Nucleus accumbens (tissue), 56 donors: ENCODE measurements around the gene DEDD2.
A peak's percentile ranks its signal among the peaks of the same experiment; 100 is the strongest.

Experiments
- DNase-seq, 56 donors: peaks; one replicate each; lab custom pipeline; 2025; lab: John Stamatoyannopoulos, UW

The DEDD2 gene

GRCh38 chr19:42249149-42249750 lies 31.8 kb upstream of the DEDD2 start:
- peak in 1 of 56 donors; percentile 28 for DNase-seq

DNA sequence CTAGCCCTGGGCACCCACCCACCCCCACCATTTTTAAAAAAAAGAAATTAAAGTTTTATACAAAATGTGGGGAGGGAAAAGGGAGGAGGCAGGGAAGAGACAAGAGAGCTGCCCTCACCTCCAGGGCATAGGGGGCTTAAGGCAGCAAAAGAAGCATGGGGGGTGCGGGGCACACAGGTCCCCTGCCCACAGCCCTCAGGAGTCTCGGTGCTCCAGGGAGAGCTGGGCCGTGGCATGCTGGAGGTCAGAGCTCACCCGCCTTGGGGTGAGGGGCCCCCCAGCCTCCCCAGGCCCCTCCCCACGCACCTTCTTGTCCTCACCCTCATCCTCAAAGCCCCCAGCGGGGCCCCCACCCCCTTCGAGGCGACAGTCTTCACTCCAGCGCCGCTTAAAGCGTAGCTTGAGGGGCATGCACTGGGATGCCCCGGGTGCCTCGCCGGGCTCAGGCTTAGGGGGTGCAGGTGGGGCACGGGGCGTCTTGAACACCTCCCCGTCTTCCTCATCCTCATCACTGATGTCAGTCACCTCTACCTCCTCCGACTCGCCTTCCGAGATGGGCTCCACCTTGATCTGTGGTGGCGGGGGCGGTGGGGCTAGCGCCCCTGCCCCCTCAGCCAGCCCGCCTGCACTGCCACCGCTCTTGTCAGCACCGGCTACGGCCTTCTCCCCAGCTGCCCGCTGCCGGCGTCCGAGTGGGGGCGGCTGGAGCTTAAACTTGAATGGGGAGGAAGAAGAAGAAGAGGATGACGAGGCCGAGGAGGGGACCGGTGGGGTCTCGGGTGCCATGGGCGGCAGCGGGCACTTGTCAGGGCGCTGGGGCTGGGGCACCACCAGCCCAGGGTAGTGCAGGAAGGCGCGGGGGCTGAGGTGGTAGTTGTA lies 31.0 kb upstream of the DEDD2 start:
- no peak for DNase-seq

GRCh38 chr19:42247640-42248199 lies 30.2 kb upstream of the DEDD2 start:
- DNase-seq = no peak

DNA sequence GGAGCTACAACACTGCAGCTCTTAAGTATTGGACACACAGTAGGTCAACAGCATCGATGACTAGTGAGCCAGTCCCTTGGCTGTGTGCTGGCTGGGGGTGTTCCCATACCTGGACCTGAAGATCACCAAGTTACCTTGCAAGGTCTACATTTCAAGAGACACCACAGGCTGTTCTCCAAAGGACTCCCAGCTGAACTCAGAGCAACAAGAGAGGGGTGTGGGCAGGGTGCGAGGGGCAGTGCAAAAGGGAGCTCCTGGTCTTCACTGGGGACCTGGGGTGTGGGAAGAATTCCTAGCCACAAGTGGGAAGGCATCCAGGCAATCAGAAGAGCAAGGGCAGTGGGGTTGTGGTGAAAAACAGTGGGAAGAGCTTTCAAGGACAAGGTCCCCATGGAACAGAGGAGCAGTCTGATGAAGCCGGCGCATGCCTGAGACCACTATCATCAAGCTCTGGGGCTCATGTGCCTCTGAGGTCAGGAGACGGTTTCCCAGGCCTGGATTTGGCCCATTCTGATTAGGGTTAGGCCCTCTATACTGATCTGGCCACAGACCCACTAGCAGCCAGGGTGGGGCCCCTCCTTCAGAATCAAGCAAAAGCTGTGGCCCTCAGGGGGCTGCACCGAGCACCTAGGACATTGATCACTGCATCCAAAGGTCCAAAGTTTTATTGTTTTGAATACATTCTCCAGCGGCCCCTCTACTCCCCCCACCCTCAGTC lies 29.6 kb upstream of the DEDD2 start:
- no peak for DNase-seq

GRCh38 chr19:42246143-42246921 lies 28.9 kb upstream of the DEDD2 start:
- peak; percentile 12 to 94 (median 80) for DNase-seq

GRCh38 chr19:42245231-42245630 lies 27.8 kb upstream of the DEDD2 start:
- DNase-seq = no peak

DNA sequence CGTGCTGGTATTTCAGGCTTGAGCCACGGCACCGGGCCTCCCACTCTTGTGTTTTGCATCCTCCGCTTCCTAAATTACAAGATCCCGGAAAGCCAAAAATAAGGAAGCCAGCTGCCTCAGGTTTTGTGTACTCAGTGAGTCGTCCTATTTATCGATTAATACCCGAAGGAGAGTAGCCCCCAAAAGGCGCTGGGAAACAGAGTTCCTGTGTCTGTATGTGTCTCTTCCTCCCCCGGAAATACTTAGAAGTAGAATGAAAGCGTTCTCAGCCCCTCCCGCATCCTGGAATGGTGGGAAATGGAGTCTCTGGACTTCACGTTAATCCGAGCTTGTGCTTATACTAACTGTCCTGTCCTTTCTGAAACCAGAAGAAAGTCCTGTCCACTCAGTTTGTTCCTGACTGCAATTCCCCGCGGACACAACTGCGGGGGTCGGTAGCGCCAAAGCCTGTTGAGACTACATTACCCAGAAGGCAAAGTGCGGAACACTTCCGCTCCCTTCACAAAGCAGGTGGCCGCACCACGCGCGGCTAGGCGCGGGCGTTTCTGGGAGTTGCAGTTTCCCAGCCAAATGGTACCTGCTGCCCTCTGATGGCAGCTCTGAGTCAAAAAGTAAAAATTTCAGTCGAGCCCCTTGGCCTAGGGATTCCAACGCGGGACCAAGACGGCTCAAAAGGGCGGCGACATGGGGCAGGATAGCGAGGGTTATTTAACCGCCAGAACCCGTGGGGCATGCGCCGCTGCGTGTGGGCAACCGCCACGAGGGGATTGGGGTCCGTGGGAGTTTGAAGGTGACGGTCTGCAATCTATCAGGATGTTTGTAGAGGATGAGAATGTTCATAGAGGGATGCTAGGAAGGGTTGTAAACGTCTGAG lies 27.1 kb upstream of the DEDD2 start:
- peak; percentile 66 to 97 (median 90) for DNase-seq

DNA sequence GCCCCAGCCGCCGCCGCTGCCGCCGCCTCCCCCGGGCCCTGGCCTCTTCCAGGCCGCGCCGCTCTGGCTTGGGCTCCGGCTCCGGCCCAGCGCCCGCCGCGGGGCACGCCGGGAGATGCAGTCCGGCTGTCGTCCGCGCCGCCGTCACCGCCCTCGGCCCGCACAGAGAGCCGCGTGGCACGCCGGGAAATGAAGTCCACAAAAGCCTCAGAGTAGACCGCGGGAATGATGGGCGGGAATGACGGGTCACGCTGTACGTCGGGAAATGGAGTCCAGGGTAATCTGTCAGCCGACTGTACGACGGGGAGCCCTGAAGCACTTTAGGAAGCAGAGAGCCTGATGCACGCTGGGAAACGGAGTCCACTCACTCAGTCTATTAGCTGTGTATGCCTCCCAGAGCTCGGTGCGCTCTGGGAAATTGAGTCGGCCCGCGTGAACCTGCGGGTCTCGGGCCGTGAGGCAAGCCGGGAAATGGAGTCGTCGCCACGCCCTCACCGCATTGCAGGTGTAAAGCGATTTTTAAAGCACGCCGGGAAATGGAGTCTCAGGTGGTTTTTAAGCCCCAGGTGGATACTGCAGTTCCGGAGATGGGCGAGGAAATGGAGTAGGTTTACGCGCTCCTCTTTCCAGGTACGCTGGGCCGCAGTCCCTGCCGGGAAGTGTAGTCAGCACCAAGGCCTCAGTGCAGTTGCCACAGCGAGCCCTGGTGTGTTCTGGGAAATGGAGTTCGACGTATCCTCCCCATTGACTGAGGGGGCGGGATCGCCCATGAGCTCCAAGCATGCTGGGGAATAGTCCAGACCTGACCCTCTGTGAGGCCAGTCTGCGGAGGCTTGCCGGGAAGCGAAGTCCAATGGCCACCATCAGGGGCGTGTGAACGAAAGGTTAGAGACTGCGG lies 25.3 kb upstream of the DEDD2 start, which contains the start of gene GSK3A:
Gene GSK3A (minus strand): TSS at position 91 of the 898 bp plus-strand sequence. CDS start 137 bp downstream, outside the sequence.
- peak; percentile 97 to 100 (median 100) for DNase-seq

DNA sequence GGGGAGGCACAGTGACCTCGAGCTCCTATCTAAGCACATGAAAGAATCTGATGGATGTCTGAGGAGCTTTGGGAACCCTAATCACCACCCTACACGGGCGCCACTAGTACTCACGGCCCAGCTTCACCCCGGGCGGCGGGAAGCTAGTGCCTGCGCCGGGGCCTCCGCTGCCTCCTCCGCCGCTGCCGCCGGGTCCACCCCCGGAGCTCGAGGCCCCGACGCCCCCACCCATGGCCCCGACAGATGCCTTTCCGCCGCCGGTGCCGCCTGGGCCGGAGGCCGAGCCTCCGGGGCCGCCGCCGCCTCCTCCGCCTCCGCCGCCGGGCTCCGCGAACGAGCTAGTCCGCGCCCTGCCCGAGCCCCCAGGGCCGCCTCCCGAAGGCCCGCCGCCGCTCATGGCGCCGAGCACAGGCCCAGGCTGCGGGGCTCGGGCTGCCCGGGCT lies 24.6 kb upstream of the DEDD2 start:
- DNase-seq = peak in 6 of 56 donors; percentile 30 to 75 (median 48)

- no peak for DNase-seq
Measured at GRCh38 chr19:42241279-42241678, 23.8 kb upstream of the DEDD2 start.

DNA sequence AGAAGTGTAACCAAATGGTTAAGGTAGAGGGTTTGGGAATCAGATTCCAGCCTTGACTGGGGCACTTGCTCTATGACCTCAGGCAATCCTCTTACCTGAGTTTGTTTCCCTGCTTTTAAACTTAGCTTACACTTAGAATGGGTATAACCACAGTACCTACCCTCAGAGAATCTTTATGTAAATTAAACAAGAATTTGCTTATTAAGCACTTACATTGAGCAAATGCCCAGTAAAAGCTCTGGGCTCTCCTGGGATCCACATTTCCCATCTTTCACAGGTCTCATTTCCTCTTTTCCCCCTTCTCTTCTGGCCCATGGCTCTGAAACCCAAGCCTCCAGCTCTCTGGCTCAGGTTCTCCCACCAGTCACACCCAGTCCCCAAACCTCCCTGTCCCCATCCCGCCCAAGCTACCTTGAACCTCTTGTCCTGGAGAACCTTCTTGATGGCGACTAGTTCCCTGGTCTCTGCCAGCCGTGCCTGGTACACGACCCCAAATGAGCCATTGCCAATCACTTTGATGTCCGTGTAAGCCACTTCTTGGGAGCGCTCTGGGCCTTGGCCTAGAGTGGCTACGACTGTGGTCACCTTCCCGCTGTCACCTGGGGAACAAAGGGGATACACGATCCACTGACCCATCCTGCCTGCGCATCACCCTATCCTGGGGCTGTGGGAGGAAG lies 22.2 kb upstream of the DEDD2 start:
- DNase-seq = no peak

DNA sequence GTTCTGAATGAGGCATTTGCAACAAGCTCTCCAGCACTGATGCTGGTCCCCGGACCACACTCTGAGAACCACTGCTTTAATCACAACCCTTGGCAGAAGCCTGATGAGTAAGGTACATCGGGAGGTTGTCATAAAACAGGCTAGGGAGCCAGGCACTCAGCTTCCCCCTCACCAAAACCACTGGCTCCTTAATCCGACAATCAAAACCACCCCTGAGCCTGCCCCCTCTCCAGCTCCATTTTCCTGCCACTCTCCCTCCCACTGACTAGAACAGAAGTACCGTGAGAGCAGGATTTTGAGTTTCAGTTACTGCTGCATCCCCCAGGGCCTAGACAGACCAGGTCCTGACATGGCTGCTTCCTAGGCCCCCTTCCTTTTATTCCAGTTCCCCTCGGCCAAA lies 17.7 kb upstream of the DEDD2 start:
- DNase-seq = peak in 4 of 56 donors; percentile 8 to 22 (median 11)

DNA sequence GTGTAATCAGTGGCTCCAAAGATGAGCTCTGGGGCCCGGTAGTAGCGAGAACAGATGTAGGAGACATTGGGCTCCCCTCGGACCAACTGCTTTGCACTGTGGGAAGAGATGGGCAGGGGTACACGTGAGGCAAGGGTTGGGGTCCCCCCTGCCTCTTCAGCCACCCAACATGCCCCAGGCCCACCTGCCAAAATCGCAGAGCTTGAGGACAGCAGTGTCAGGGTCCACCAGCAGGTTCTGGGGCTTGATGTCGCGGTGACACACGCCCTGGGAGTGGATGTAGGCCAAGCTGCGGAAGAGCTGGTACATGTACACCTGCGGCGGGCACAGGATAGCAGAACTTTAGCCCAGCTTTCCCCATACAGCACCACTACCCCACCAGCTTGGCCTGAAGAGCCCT lies 16.9 kb upstream of the DEDD2 start:
- DNase-seq = no peak

- DNase-seq = no peak
Measured at GRCh38 chr19:42233678-42234292, 16.3 kb upstream of the DEDD2 start.

- DNase-seq = no peak
Measured at GRCh38 chr19:42233106-42233505, 15.6 kb upstream of the DEDD2 start.

GRCh38 chr19:42232435-42232834 lies 15.0 kb upstream of the DEDD2 start:
- DNase-seq = no peak

- no peak for DNase-seq
Measured at GRCh38 chr19:42230571-42230970, 13.1 kb upstream of the DEDD2 start.
